HL-60/S4 treated with phorbol 12-myristate 13-acetate at 8.2 ng/mL for 4 days and 3 days (cell line): Measurements from ENCODE around the gene CNNM2.

Experiments
- in situ Hi-C: fragments of 300-500 bp; cut with MboI; formaldehyde crosslinking; loops from 2 replicates; pipeline ENCODE4 v1.15.0; 2022; ENCODE audit warnings: low sequenced_read_pairs

The CNNM2 gene

DNA sequence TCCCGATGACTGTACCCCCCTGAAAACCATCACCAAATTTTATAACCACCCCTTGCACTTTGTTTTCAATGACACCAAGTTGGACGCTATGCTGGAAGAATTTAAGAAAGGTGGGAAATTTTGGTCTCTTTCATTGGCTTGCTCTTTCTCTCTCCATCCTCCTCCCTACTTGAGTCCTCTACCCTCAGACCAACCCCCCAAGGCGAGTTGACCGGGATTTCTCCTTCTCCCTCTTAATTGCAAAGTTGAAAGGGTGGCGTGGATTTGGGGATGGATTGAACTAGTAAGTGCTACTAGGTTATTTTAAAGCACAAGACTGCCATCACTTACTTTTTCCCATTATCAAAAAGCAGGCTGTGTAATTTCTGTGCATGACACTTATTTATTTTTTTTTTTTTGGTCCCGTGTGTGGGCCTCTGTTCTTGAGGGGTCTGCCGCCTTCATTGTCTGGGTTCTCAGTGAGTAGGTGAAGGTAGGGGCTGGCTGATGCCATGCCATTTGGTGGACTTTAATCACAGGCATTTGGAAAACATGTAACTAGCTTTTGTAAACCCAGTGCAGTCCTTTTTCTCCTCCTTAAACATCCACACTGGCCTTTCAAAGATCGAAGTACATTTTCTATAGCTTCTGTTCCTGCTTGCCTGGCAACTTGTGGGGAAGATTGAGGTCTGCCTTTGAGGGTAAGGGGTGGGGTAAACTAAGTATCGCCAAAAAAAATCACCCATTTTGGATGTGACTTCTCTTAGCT is 2.1 kb downstream of the CNNM2 start:
- in situ Hi-C loops, result loop anchor here (10.0 kb wide), 3 partner anchors 135 to 325 kb away; partner anchors contain the start of gene RPEL1

DNA sequence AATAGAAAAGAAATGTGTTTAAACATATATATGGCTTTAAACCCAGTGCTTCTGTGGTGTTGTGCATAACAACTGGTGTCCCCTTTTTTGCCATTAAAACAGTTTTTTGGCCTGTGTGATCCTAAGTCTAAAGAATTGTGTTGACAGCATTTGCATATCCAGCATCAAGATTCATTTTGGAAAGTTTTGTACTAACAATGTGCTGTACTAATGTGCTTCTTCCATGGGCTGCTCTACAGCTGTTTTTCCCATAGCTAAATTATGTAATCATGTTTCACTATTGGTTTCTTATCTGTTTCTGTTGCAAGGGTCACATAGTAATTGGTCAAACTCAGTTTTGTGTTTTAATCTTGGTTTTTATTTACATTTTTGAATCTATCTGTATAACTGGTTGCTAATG is 5.5 kb downstream of the CNNM2 start:
- in situ Hi-C loops, result loop anchor here (10.0 kb wide), 1 partner anchor 131 kb away; no protein-coding TSS in a partner anchor

DNA sequence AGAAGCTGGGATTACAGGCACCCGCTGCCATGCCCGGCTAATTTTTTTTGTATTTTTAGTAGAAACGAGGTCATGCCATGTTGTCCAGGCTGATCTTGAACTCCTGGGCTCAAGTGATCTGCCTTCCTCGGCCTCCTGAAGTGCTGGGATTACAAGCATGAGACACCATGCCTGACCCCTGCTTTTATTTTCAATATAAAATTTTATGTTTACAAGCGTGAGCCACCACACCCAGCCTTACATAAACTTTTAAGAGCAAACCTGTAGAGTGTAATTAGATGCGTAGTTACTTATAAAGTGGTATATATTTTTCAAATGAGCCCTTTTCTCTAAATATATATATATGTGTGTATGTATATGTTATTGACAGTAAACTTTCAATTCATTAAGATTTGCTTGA is 8.7 kb downstream of the CNNM2 start:
- in situ Hi-C loops, result loop anchor here (10.0 kb wide), 1 partner anchor 128 kb away; no protein-coding TSS in a partner anchor

DNA sequence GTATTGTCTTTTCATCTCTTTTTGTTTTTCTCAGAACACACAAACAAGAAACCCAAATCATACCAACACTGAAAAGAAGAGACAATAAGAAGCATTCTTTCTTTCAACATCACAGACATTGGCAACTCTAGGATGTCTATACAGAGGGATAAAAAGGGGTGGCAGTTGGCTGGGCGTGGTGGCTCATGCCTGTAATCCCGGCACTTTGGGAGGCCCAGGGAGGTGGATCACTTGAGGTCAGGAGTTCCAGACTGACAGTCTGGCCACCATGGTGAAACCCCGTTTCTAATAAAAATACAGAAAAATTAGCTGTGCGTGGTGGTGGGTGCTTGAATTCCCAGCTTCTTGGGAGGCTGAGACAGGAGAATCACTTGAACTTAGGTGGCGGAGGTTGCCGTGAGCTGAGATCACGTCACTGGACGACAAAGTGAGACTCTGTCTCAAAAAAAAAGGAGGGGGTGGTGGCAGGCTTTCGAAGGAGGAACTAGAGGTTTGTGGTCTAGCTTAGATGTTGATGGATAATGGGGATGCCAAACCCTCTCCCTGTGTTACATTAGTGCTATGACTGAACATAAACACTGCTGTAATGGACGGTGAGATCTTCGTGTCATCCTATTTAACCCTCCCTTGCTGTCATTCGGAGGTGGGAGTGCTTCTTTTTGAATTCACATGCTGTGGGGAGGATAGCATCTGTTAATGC is 9.4 kb downstream of the CNNM2 start:
- in situ Hi-C loops, result loop anchor here (10.0 kb wide), 1 partner anchor 127 kb away; no protein-coding TSS in a partner anchor

DNA sequence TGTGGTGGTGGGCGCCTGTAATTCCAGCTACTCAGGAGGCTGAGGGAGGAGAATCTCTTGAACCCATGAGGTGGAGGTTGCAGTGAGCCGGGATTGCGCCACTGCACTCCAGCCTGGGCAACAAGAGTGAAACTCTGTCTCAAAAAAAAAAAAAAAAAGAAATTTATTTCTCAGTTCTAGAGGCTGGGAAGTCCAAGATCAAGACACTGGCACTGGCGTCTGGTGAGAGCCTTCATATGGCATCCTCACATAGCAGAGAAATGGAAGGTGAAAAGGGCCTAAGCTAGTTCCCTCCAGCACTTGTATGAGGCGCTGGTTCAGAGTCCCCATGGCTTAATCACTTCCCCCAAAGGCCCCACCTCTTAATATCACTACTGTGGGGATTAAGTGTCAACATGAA is 10.3 kb downstream of the CNNM2 start:
- in situ Hi-C loops, result loop anchor here (10.0 kb wide), 1 partner anchor 126 kb away; no protein-coding TSS in a partner anchor

DNA sequence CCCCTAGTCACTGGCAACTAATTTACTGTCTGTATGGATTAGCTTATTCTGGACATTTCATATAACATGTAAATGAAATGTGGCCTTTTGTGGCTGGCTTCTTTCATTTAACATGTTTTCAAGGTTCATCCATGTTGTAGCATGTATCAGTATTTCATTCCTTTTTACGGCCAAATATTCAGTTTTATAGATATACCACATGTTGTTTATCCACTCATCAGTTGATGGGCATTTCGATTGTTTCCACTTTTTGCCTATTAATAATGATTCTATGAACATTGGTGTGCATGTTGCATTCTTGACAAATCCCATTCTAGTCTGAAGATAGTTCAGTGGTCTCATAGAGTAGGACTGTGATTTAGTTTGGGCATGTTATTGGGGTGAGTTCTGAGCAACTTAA is 12.6 kb downstream of the CNNM2 start:
- in situ Hi-C loops, result no loop called here

DNA sequence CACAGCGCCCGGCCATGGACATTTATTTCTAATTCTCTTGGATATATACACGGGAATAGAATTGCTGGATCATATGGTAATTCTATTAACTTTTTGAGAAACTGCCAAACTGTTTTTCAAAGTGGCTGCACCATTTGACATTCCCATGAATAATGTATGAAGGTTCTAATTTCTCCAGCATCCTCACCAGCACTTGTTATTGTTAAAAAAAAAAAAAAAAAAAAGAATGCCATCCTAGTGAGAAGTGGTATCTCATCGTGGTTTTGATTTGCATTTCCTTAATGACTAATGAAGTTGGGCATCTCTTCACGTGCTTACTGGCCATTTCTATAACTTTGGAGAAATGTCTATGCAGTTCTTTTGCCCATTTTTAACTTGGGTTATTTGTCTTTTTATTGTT is 13.5 kb downstream of the CNNM2 start:
- in situ Hi-C loops, result no loop called here

DNA sequence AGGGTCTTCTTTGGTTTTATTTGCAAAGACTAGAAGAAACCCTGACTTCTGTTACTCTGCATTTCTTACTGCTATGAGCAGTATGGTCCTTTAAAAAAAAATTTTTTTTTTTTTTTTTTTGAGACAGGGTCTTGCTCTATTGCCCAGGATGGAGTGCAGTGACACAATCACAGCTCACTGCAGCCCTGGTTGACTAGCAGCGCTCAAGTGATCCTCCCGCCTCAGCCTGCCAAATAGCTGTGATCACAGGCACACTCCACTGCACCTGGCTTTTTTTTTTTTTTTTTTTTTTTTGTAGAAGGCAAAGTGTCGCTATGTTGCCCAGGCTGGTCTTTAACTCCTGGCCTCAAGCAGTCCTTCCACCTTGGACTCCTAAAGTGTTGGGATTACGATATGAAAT is 17.4 kb downstream of the CNNM2 start:
- in situ Hi-C loops, result no loop called here

DNA sequence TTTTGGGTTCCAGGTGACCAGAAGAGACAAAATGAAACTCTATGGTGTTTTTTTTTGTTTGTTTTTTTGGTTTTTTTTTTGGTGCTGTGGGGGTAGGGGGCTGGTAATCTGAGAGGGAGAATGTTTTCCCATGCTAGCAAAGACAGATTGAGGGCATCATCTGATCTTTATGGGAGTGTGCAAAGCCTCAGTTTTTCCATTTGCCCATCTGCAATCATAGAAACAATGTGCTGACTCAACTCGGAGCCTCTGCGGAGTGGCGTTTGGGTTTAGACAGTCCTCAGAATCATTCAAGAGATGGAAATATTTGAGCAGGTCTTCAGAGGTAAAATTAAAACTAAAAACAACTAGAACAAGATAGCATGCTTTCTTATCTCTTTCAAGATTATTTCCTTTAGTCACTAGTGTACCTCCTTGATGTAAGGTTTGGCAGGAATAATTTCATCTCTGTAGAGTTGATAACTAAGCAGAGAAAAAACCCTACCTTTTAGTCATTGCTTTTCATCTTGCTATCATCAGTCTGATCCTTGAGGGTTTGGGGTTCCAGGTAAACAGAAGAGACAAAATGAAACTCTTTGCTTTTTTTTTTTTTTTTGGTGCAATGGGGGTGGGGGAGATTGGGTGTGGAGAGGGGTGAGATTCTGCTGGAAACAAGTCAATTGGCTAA is 18.0 kb downstream of the CNNM2 start:
- in situ Hi-C loops, result no loop called here

DNA sequence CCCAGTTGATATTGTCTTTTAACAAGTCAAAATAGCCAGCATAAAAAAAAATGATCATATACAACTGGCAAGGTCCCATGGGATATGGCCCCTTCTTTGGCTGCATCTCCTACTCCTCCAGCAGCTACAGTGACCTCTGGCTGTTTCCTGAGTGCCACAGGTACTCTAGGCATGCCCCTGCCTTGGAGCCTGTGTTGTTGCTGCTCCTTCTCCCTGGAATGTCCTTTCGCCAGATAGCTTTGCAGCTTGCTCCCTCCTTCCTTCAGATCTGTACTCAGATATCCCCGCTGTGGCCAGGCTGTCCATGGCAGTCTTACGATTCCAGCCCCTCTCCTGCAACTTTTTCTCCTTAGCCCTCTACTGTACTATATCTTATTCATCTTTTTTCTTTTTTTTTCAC is 23.3 kb downstream of the CNNM2 start:
- in situ Hi-C loops, result no loop called here

DNA sequence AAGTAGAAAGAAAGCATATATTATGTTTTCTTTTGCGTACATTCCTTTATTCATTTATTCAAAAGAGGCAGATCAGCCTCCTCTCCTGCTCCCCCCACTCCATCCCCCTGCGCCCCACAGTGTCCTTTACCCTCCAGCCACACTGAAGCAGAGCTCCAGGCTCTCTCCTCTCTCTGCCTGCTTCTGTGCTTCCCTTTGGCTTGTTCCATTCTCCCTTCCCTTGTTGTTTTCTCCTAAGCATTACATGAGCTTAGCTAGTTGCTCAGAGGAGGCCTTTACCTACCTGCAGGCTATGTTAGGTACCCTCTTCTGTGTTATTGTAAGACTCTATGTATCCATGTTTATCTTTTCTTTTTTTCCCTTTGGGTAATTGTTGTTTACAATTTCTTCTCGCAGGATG is 27.4 kb downstream of the CNNM2 start:
- in situ Hi-C loops, result no loop called here

DNA sequence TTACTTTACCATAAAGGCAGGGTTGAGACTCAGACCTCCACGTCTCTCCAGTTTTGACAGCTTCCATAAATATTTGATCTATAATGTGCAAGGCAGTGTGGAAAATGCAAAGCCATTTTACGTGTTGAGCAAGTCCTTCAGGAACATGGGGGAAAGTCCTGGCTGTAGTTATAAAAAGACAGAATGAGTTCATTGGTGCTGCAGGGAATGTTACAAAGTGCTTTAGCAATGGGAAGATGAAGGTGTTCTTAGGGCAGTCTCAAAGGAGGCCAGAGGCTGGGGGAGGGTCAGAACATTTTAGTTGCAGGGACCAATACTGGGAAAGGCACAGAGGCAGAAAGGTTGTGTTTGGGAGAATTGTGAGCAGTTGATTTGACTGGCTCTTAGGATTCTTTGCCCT is 27.9 kb downstream of the CNNM2 start:
- in situ Hi-C loops, result no loop called here

DNA sequence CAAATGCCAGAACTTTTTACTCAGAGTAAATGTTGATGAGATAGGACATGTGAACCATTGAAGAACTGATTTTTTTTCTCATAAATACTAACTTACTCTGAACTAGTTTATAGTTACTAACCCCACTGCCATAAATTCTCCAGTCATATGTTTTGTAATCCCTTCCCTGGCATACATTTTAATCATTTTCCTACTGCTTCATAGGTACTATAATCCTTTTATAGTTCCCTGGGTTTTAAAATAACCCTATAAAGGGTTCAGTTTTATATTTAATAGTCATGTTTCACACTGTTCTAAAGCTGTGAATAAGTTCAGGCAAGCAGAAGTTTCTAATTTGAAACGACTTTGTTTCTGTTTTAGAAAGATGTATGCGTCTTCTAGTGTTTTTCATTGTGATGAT is 28.9 kb downstream of the CNNM2 start:
- in situ Hi-C loops, result no loop called here

DNA sequence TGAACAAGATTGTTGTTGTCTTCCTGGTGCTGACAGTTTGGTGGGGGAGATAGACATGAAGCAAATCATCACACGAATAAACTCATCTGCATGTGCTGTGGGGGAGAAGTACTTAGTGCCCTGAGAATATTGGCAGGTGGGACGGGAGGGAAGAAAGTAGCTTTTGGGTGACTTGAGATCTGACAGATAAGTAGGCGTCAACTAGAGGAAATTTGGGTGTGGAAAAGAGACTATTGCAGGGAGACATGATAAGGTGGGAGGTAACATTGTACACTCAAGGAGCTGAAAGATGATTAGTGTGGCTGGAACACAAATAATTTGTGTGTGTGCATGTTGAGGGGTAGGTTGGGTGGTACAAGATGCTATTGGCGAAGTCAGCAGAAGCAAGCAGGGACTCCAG is 30.1 kb downstream of the CNNM2 start:
- in situ Hi-C loops, result no loop called here

DNA sequence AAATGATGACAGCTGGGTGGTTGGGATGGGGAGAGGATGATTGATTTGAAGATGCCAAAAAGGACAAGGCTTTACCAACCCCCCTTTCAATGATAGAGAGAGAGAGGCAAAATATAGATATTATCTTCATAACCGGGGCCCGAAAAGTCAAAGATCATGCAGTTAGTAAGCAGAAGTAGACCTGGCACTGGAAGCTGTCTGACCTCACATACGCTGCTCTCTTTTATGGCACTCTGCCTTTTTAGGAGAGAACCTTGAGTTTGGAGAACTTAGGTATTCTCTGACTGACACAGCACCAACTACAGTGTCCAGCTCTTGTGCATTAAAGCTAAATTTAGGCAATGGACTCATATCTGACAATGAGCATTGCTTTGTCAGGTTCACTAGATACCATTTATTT is 30.7 kb downstream of the CNNM2 start:
- in situ Hi-C loops, result no loop called here

DNA sequence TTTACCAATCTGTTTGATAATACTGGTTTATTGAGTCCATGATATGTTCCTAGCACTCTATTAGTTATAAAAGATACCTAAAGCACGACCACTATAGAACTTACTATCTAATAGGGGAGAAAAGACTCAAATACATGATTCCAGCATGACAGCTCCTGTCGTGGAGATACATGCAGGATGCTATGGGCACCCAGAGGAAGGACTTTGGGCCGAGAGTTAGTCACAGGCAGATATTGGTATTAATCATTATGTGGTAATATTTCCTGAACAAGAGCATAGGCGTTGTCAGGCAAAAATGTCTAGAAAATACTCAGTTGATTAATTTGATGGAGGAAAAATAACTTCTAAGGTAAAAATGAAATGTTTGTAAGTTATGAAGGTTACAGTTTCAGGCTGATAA is 31.8 kb downstream of the CNNM2 start:
- in situ Hi-C loops, result no loop called here

DNA sequence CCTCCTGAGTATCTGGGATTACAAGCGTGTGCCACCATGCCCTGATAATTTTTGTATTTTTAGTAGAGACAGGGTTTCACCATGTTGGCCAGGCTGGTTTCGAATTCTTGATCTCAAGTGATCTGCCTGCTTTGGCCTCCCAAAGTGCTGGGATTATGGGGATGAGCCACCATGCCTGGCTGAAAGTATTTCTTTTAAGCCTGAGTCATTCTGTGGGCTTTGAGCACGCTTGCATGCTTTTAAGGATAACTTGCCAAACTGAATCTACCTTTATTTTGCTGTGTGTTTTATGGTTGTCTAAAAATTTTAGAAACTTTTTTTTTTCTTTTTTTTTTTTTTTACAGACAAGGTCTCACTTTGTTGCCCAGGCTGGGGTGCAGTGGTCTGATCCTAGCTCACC is 33.2 kb downstream of the CNNM2 start:
- in situ Hi-C loops, result no loop called here

DNA sequence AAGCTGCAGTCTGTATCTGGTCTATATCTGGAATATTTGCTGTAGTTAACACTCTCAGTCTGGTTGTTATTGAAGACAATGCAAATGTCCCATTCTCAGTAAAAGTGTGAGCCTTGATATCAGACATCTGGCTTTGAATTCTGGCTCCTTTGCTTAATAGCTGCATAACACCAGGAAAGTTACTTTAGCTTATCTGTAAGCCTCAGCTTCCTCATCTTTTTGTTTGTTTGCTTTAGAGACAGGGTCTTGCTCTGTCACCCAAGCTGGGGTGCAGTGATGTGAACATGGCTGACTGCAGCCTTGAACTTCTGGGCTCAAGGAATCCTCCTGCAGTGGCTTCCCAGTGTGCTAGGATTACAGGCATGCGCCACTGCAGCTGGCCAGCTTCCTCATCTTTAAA is 41.3 kb downstream of the CNNM2 start:
- in situ Hi-C loops, result no loop called here

DNA sequence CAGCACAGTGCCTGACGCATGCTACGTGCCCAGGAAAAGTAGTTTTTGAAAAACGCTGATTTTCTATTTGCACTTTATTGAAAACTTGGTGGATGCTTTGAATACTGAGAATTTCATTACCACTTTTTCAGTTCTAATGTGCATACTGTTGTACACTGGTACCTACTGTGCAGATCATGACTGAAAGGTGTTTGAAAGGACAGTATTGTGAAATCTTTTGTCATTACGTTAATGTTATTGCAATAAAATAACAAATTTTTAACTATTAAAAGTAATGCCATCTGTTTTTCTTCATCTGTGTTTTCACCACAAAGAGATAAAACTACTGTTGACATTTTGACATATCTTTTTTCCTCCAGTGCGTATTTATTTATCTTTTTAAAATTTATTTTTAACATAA is 42.1 kb downstream of the CNNM2 start:
- in situ Hi-C loops, result no loop called here

DNA sequence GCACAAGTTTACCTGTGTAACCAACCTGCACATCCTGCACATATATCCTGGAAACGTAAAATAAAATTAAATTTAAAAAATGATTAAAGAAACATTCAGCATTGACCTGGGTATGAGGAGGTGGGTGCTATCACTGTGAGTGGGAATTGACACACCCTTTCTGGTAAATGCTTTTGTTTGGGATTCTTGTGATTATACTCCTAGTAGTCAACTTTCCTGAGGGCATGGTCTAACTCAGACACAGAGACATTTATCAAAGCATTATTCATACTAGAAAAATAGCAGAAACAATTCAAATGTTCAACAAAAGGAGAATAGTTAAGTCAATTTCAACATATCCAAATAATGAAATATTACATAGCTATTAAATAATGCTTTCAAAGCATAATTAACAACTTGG is 44.2 kb downstream of the CNNM2 start:
- in situ Hi-C loops, result no loop called here

DNA sequence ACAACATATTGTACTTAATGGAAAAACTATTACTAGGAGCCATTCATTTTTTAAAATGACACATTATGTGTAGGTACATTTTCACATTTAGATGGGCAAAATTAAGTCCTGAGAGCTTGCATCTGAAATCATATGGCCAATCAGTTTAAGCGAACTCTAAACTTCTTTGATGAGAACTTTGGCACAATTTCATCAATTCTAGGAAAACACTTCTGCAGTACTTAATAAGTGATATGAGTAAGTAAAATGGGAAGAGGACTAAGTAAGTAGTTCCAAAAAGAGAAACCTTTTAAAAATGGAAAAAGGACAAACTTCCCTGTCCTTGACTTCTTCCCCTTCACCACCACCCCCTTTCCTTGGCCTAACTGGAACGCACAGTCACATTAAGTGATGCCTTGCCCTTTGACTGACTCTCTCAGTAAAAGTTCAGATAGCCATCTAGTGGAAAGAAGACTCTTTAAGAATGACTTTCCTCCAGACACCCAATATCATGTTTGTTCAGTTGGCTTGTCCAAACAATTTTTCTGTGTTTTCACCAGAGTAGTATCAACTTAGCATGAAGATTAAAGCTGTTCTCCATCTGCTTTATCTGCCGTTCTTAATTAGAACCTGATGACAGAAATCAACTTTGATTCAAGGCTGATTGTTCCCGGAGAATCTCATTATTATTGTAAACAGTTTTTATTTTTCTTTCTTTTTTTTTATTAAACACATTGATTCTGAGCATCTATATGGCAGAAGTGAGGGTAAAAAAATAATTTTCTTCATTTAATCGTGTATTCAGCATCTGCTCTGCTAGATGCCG is 45.1 kb downstream of the CNNM2 start:
- in situ Hi-C loops, result no loop called here
